ENCODE results near the gene CHRNG.

Gene CHRNG

DNA sequence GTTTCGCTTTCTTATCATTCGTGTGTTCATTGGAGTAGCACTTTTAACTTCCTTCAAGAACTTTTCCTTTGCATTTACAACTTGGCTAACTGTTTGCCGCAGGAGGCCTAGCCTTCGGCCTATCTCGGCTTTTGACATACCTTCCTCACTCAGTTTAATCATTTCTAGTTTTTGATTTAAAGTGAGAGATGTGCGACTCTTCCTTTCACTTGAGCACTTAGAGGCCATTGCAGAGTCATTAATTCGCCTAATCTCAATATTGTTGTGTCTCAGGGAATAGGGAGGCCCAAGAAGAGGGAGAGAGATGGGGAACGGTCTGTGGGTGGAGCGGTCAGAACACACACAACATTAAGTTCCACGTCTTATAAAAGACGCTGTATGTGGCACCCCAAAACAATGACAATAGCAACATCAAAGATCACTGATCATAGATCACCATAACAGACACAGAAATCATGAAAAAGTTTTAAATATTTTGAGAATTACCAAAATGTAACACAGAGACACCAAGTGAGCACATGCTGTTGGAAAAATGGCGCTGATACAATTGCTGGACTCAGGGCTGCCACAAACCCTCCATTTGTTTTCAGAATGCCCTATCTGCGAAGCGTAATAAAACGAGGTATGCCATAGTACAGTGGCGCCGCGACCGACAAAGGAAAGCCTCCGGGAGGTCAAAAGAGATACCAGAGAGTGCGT lies 10.3 kb downstream of the CHRNG start:
- peak overlapping the region; percentile 96 for H3K27ac ChIP-seq (ENCODE audit: low read length)
- H3K27me3 ChIP-seq (ENCODE audit: insufficient read depth, low read length, poor library complexity) = no peaks in the 10 kb centered on the region
- H2AFZ ChIP-seq (ENCODE audit: low read depth, low read length) = peak overlapping the region; percentile 99
- peaks cover 35% of the 10 kb centered on the region for H4K20me1 ChIP-seq (ENCODE audit: insufficient read depth, low read length)
- peak overlapping the region; percentile 77 to 94 for H3K4me3 ChIP-seq (ENCODE audit: low read depth in 1 of 2, low read length in 2 of 2)
- DNase-seq (no peak), ATAC-seq (ENCODE audit: insufficient read depth, low read depth) (peak; percentile 10)
- peaks cover 89% of the 10 kb centered on the region for H3K79me2 ChIP-seq (ENCODE audit: insufficient read depth, low read length)
- H3K4me2 ChIP-seq (ENCODE audit: insufficient read depth, low read length) = peak overlapping the region; percentile 94
- peaks cover 36% of the 10 kb centered on the region for H3K36me3 ChIP-seq (ENCODE audit: insufficient read depth, low read length)
- no peak for TF ChIP-seq EZH2 (IDR thresholded peaks at IDR 0.05; ENCODE audit: borderline replicate concordance, low read depth, low read length, severe bottlenecking)
- TF ChIP-seq, protein P1, sequence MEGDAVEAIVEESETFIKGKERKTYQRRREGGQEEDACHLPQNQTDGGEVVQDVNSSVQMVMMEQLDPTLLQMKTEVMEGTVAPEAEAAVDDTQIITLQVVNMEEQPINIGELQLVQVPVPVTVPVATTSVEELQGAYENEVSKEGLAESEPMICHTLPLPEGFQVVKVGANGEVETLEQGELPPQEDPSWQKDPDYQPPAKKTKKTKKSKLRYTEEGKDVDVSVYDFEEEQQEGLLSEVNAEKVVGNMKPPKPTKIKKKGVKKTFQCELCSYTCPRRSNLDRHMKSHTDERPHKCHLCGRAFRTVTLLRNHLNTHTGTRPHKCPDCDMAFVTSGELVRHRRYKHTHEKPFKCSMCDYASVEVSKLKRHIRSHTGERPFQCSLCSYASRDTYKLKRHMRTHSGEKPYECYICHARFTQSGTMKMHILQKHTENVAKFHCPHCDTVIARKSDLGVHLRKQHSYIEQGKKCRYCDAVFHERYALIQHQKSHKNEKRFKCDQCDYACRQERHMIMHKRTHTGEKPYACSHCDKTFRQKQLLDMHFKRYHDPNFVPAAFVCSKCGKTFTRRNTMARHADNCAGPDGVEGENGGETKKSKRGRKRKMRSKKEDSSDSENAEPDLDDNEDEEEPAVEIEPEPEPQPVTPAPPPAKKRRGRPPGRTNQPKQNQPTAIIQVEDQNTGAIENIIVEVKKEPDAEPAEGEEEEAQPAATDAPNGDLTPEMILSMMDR (IDR thresholded peaks at IDR 0.05; ENCODE audit: borderline replicate concordance, extremely low read depth, low read length, poor library complexity, severe bottlenecking) = no peak
- H3K9me3 ChIP-seq (ENCODE audit: insufficient read depth, low read length, severe bottlenecking) = no peaks in the 10 kb centered on the region
- H3K4me1 ChIP-seq (ENCODE audit: insufficient read depth, low read length) = peaks cover 53% of the 10 kb centered on the region
- H3K9ac ChIP-seq (ENCODE audit: low read depth, low read length) = peak overlapping the region; percentile 98

DNA sequence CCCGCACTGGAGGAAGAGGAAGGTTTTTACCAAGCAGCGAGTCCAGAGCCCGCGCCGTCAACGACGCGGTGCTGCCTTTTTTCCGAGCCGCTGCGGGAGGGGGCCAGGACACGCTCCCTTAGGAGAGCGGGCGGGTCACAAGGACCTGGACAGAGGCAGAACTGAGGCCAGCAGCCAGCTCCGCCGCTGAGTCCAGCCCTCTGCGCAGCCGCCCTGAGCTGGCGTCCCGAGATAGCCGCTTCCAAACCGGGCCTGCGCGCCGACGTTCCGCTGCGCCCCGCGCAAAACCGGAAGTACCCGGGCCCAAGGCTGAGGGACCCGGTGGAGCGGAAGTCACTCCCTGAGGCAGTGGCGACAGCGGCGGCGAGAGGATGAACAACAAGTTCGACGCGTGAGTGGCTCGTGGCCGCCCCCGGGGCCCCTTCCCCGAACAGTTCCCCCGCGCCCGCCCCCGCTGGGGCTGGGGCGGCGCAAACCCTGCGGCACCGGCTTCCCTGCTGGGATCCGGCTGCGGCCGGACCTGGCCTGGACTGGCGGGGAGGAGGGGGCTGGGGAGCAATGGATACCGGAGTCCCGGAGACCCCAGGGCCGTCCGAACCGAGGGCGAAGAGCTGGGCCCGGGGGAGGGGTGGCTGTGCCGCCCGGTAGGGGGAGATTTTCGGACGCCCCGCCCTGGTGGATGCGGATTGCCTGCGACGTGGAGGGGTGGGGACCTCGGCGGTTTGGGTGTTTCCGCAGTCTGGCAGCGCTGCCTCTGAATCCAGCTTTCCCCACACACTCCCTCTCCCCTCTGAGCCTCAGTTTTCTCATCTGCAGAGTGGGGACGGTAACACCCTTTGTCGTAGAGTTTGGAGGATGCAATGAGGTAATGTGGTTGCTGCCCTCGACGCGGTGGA lies 11.1 kb downstream of the CHRNG start, which contains the start of the genes EIF4E2 and TIGD1:
Gene EIF4E2, plus strand, starts transcription at position 336 of the 896 bp plus-strand sequence. Its CDS starts 36 bp downstream, at position 372.
Gene TIGD1, minus strand, starts transcription at position 204 of the 896 bp plus-strand sequence. CDS start 675 bp downstream, outside the sequence.
- Histone ChIP-seq H3K79me2 (ENCODE audit: insufficient read depth, low read length) (peaks cover 95% of the 10 kb centered on the region), H3K27ac (ENCODE audit: low read length) (peak within 1 kb of the TSS; percentile 96), H3K4me2 (ENCODE audit: insufficient read depth, low read length) (peak within 1 kb of the TSS; percentile 94), H3K9me3 (ENCODE audit: insufficient read depth, low read length, severe bottlenecking) (no peaks in the 10 kb centered on the region), H2AFZ (ENCODE audit: low read depth, low read length) (peak within 1 kb of the TSS; percentile 99), H4K20me1 (ENCODE audit: insufficient read depth, low read length) (peaks cover 38% of the 10 kb centered on the region), H3K4me3 (ENCODE audit: low read depth in 1 of 2, low read length in 2 of 2) (peak within 1 kb of the TSS; percentile 77 to 94), H3K27me3 (ENCODE audit: insufficient read depth, low read length, poor library complexity) (no peaks in the 10 kb centered on the region), H3K9ac (ENCODE audit: low read depth, low read length) (peak within 1 kb of the TSS; percentile 98), H3K36me3 (ENCODE audit: insufficient read depth, low read length) (peaks cover 38% of the 10 kb centered on the region), H3K4me1 (ENCODE audit: insufficient read depth, low read length) (peaks cover 53% of the 10 kb centered on the region)
- TF ChIP-seq, protein P1 (IDR thresholded peaks at IDR 0.05; ENCODE audit: borderline replicate concordance, extremely low read depth, low read length, poor library complexity, severe bottlenecking) = peak; percentile 51
- no peak for TF ChIP-seq EZH2 (IDR thresholded peaks at IDR 0.05; ENCODE audit: borderline replicate concordance, low read depth, low read length, severe bottlenecking)
- peak; percentile 93 for DNase-seq
- ATAC-seq (ENCODE audit: insufficient read depth, low read depth) = peak; percentile 93

DNA sequence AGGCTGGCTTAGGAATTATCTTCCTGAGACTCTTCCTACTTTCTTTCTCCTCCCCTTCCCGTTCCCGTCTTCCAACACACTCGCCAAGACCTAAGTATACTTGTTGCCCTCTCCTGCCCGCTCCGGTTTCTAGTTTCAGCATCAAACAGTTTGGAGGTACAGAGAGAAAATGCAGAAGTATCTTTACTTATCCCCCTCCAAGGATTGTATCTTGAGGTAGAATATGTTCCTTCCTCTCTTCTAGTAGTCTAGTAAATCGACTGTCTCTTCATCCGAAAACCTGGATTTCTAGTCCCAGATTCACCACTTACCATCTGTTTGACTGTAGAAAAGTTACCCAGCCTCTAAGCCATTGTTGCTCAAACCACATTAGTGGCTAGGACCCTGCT lies 11.8 kb downstream of the CHRNG start:
- Histone ChIP-seq H3K79me2 (ENCODE audit: insufficient read depth, low read length) (peaks cover 93% of the 10 kb centered on the region), H3K4me3 (ENCODE audit: low read depth in 1 of 2, low read length in 2 of 2) (peak overlapping the region; percentile 77 to 94; a peak in 3 of 4 replicates), H3K27ac (ENCODE audit: low read length) (peak overlapping the region; percentile 96), H3K36me3 (ENCODE audit: insufficient read depth, low read length) (peaks cover 38% of the 10 kb centered on the region), H3K4me1 (ENCODE audit: insufficient read depth, low read length) (peaks cover 53% of the 10 kb centered on the region), H3K9ac (ENCODE audit: low read depth, low read length) (peak overlapping the region; percentile 98), H3K4me2 (ENCODE audit: insufficient read depth, low read length) (peak overlapping the region; percentile 94), H2AFZ (ENCODE audit: low read depth, low read length) (peak overlapping the region; percentile 99), H4K20me1 (ENCODE audit: insufficient read depth, low read length) (peaks cover 36% of the 10 kb centered on the region), H3K27me3 (ENCODE audit: insufficient read depth, low read length, poor library complexity) (no peaks in the 10 kb centered on the region), H3K9me3 (ENCODE audit: insufficient read depth, low read length, severe bottlenecking) (no peaks in the 10 kb centered on the region)
- TF ChIP-seq EZH2 (IDR thresholded peaks at IDR 0.05; ENCODE audit: borderline replicate concordance, low read depth, low read length, severe bottlenecking) = no peak
- TF ChIP-seq, protein P1 (IDR thresholded peaks at IDR 0.05; ENCODE audit: borderline replicate concordance, extremely low read depth, low read length, poor library complexity, severe bottlenecking) = no peak
- no peak for DNase-seq
- no peak for ATAC-seq (ENCODE audit: insufficient read depth, low read depth)
